Measurements from ENCODE around the gene DDAH1.

The DDAH1 gene

DNA sequence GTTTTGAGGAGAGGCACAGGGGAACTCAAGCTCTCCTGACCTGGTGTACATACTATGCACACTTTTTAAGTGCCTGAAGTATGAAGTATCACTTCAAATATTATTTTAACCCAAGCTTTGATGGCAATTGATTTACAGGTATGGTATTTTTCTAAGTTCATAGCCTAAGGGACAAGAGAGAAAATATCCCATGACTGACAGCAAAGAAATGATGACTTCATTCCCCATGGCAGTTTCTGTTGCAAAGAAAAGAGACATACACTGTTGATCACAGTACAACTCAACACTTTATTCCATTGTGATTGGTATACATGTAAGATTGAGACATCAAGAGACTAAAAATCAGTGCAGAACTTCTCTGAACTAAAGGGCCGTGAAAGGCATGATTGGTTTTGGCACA, 146.7 kb downstream of the DDAH1 start:
- no peak overlapping the region for H3K27ac ChIP-seq
- DNase-seq (ENCODE audit: low spot score), result no peak
- TF ChIP-seq, protein P1, sequence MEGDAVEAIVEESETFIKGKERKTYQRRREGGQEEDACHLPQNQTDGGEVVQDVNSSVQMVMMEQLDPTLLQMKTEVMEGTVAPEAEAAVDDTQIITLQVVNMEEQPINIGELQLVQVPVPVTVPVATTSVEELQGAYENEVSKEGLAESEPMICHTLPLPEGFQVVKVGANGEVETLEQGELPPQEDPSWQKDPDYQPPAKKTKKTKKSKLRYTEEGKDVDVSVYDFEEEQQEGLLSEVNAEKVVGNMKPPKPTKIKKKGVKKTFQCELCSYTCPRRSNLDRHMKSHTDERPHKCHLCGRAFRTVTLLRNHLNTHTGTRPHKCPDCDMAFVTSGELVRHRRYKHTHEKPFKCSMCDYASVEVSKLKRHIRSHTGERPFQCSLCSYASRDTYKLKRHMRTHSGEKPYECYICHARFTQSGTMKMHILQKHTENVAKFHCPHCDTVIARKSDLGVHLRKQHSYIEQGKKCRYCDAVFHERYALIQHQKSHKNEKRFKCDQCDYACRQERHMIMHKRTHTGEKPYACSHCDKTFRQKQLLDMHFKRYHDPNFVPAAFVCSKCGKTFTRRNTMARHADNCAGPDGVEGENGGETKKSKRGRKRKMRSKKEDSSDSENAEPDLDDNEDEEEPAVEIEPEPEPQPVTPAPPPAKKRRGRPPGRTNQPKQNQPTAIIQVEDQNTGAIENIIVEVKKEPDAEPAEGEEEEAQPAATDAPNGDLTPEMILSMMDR (conservative IDR thresholded peaks at IDR 0.05; ENCODE audit: low read depth), result no peak
- POLR2A ChIA-PET (ENCODE audit: low non-redundant PET), result no interaction called here
- CTCF ChIA-PET, result no interaction called here

DNA sequence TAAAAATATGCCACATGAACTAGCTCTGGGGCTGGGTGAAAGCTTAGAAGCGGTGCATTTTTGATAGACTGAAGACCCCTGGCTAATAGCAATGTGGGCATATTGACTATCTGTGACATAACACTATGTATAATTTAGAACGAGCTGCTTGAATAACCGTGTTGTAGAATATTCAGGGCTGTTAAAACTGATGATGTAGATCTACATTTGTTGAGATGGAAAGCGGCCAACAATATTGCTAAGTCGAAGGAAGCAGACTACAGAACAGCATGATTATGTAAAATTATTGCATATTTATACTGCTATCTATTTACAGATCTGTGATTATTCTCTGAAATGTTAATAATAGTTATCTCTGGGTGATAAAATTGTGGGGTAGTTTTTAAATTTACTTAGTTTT, 147.4 kb downstream of the DDAH1 start:
- H3K27ac ChIP-seq, result no peak overlapping the region
- ChIA-PET CTCF (interaction anchor here (0.5 to 2.3 kb wide), 3 partner anchors 9 to 248 kb away, joined by 3 to 8 read pairs (median 3); no protein-coding TSS in a partner anchor), POLR2A (ENCODE audit: low non-redundant PET) (no interaction called here)
- no peak for DNase-seq (ENCODE audit: low spot score)
- TF ChIP-seq, protein P1 (conservative IDR thresholded peaks at IDR 0.05; ENCODE audit: low read depth), result no peak

DNA sequence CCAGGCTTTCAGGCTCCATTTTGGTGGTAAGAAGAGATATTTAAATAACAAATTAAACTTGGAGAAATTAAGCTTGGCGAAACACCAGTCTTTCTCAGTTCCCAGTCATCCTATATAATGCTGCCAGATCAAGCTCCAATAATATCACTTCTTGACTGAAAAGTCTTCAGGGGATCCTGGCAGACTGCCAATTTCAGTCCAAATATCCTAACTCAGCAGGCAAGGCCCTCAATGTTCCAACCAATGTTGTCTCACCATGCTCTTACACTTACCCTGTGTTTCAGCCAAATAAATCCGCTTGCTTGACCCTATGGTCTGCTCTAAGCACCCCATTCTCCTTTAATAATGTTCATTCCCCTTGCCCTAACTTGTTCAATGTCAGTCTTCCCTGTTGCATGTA, 148.6 kb downstream of the DDAH1 start:
- TF ChIP-seq, protein P1 (conservative IDR thresholded peaks at IDR 0.05; ENCODE audit: low read depth), result no peak
- POLR2A ChIA-PET (ENCODE audit: low non-redundant PET), result no interaction called here
- CTCF ChIA-PET, result interaction anchor here (2.3 kb wide), 1 partner anchor 8 kb away, joined by 8 read pairs; no protein-coding TSS in a partner anchor
- H3K27ac ChIP-seq, result no peak overlapping the region
- no peak for DNase-seq (ENCODE audit: low spot score)

DNA sequence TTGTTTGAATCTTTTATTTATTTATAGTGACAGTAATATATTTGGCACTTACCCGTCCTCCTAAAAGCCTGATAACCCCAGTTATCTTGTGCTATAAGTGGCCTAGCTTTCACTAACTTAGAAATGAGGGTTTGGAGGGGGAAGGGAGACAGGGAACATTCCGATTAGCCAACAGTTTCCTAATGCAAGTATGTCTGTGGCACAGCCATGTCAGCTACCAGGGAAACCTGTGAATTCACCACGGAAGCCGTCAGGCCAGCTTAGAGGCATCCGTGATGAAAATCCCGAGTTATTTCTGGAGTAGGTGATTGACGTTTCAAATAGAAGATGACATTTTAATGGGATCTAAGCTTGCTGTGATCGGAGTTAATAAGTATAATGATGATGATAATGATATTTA, 149.2 kb downstream of the DDAH1 start:
- TF ChIP-seq, protein P1 (conservative IDR thresholded peaks at IDR 0.05; ENCODE audit: low read depth), result no peak
- DNase-seq (ENCODE audit: low spot score), result no peak
- POLR2A ChIA-PET (ENCODE audit: low non-redundant PET), result no interaction called here

DNA sequence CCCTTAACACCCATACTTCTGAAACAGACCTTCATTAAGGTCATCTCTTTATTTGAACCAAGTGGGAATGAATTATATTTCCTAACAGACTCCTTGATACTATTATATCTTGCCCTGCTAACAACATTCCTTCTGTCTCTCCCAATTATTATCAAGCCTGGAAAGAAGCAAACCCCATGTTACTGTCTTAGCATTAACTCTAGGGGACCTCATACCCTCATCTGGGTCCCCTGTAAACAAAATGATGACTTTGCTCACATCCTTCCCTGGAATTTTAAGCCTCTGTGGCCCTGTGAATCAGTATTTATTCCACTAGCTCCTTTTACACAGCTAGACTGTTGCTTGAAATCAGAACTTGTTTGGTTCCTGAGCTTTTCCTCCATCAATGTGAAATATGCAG, 150.2 kb downstream of the DDAH1 start:
- no peak for DNase-seq (ENCODE audit: low spot score)
- H3K27ac ChIP-seq, result peak overlapping the region; percentile 78
- TF ChIP-seq, protein P1 (conservative IDR thresholded peaks at IDR 0.05; ENCODE audit: low read depth), result no peak
- ChIA-PET CTCF (interaction anchor here (1.4 kb wide), 1 partner anchor 378 kb away, joined by 3 read pairs; no protein-coding TSS in a partner anchor), POLR2A (ENCODE audit: low non-redundant PET) (no interaction called here)

More for the DNA sequence above, 149.2 kb downstream of the DDAH1 start:
- CTCF ChIA-PET, result interaction anchor here (0.6 to 2.3 kb wide), 3 partner anchors 7 to 377 kb away, joined by 3 to 8 read pairs (median 3); no protein-coding TSS in a partner anchor
- no peak overlapping the region for H3K27ac ChIP-seq

DNA sequence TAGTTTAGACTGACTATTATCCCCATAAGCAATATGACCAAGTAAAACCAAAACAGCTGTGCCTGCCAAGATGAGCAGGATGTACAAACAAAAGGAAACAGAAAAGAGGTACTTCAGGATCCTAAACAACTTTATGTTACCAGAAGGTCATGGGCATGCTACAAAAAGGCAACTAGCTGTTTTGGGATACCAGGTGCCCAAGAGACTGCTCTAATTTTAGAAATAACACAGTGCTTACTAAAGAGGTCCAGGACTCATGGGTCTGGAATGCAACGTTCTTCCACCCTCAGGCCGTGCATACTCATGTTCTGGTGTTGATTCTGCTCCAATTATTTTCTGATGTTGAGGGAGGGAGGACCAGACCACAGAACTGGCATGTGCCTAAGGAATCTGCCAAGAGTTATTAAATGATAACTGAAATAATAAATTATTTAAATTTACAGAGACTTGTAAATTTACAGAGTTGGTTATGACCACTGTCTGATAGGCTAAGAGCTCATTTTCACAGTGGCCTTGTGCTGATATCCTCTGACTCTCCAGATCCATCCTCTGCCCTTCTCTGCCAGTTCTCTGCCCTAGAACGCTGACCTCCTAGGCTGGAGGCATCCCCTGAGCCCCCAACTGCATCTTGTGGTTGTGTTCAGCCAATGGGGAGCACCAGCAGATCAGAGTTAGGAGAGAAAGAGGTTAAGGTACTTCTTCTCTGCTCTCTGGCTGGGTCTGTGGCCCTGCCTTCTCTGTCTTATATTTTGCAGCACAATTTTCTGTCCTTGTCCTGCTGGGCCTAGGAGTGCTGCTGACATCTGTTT, 150.9 kb downstream of the DDAH1 start:
- POLR2A ChIA-PET (ENCODE audit: low non-redundant PET), result no interaction called here
- peak overlapping the region; percentile 78 for H3K27ac ChIP-seq
- TF ChIP-seq, protein P1 (conservative IDR thresholded peaks at IDR 0.05; ENCODE audit: low read depth), result no peak
- CTCF ChIA-PET, result interaction anchor here (0.6 kb wide), 1 partner anchor 356 kb away, joined by 4 read pairs; no protein-coding TSS in a partner anchor
- DNase-seq (ENCODE audit: low spot score), result peak; percentile 84

Measured in RWPE1 (cell line).